GM12878 (cell line): ENCODE results near the gene SEPTIN7. TPM values are rescaled to one million over a fixed set of nuclear protein-coding genes. Genes with fewer than 3 reads are reported as not detected.

Experiments used
- ATAC-seq: fragments of 200-7000 bp; cut with Tn5 transposase; 3 replicates; pipeline ENCODE4 v1.9.1; 2020; ENCODE audit warnings: mild to moderate bottlenecking, moderate library complexity
- Bru-seq: library from RNA; stranded (reverse); fragments of 400-500 nt; gene quantifications from one replicate; lab custom pipeline; 2021; lab: Mats Ljungman, UMichigan
- BruChase-seq, 2 experiments: library from RNA; stranded (reverse); fragments of 400-500 nt; gene quantifications; one replicate each; lab custom pipeline; 2021; lab: Mats Ljungman, UMichigan
- BruUV-seq: library from RNA; stranded (reverse); fragments of 400-500 nt; replicated peaks from 2 replicates; lab custom pipeline; 2021; lab: Mats Ljungman, UMichigan
- CTCF ChIA-PET: fragments of 300-600 bp; sonication (Branson Sonifier 250); formaldehyde crosslinking; extraction: SDS; loops from one replicate; lab custom pipeline; 2021; ENCODE audit warnings: inconsistent platforms; lab: Yijun Ruan, JAX
- POLR2A ChIA-PET: fragments of 350-600 bp; formaldehyde crosslinking; extraction: SDS; loops from one replicate; lab custom pipeline; 2021; ENCODE audit warnings: inconsistent platforms; lab: Charles Lee
- RAD21 ChIA-PET: fragments of 300-600 bp; sonication (Branson Sonifier 250); formaldehyde crosslinking; loops from one replicate; lab custom pipeline; 2023; ENCODE audit warnings: antibody characterized with exemption; ENCODE audit not compliant: unreplicated experiment; lab: Charles Lee
- SMC1A ChIA-PET: fragments of 300-600 bp; sonication (Branson Sonifier 250); formaldehyde crosslinking; loops from one replicate; lab custom pipeline; 2023; ENCODE audit not compliant: unreplicated experiment, uncharacterized antibody; lab: Charles Lee
- DNase-seq: peaks from one replicate; pipeline ENCODE4 v3.0.0-alpha.2; 2011; ENCODE audit warnings: low read depth, low spot score
- FAIRE-seq: peaks from 3 replicates; lab custom pipeline; 2011; peaks lifted over from hg19 to GRCh38; lab: Jason Lieb, UNC
- H2AFZ ChIP-seq: 2 replicates; pipeline ENCODE4 v1.6.0; 2011; ENCODE audit warnings: low read depth, low read length, control low read depth; ENCODE audit not compliant: control insufficient read depth
- H3K27ac ChIP-seq: 2 replicates; pipeline ENCODE4 v1.5.1; 2011; ENCODE audit warnings: control low read depth; ENCODE audit not compliant: control insufficient read depth, insufficient read depth
- H3K27me3 ChIP-seq, 2 experiments: replicated peaks in 1 of 2; 2 replicates each; pipeline versions ENCODE4 v1.6.0 to v1.6.1; 2011; ENCODE audit warnings: low read length in 1 of 2; ENCODE audit not compliant: control insufficient read depth in 2 of 2, insufficient read depth in 2 of 2
- H3K36me3 ChIP-seq, 2 experiments: 2 replicates each; pipeline ENCODE4 v1.5.1; 2011; ENCODE audit warnings: low read length in 1 of 2; ENCODE audit not compliant: control insufficient read depth in 2 of 2, insufficient read depth in 2 of 2
- H3K4me1 ChIP-seq: 2 replicates; pipeline ENCODE4 v1.6.1; 2011; ENCODE audit warnings: mild to moderate bottlenecking, low read length, moderate library complexity, mixed read lengths; ENCODE audit not compliant: control insufficient read depth, insufficient read depth
- H3K4me2 ChIP-seq: 2 replicates; pipeline ENCODE4 v1.6.0; 2011; ENCODE audit warnings: control low read depth; ENCODE audit not compliant: control insufficient read depth, insufficient read depth
- H3K4me3 ChIP-seq: fragments of 200-600 bp; sonication (generic); 2 replicates; pipeline ENCODE4 v1.5.1; 2016
- H3K79me2 ChIP-seq: 2 replicates; pipeline ENCODE4 v1.6.0; 2011; ENCODE audit warnings: low read length; ENCODE audit not compliant: control insufficient read depth, insufficient read depth
- H3K9ac ChIP-seq: 2 replicates; pipeline ENCODE4 v1.8.0; 2011; ENCODE audit warnings: low read length, control low read depth, mixed read lengths; ENCODE audit not compliant: control insufficient read depth, insufficient read depth
- H3K9me3 ChIP-seq: replicated peaks from 3 replicates; pipeline ENCODE4 v1.5.1; 2011; ENCODE audit warnings: mild to moderate bottlenecking, low read length; ENCODE audit not compliant: control insufficient read depth, insufficient read depth
- H4K20me1 ChIP-seq: 2 replicates; pipeline ENCODE4 v1.6.0; 2011; ENCODE audit not compliant: control insufficient read depth, insufficient read depth
- BRCA1 ChIP-seq: IDR thresholded peaks from 2 replicates; pipeline ENCODE4 v1.6.1; 2011; ENCODE audit warnings: low read depth, low read length, improper control_type of control experiment
- EGR1 ChIP-seq, 2 experiments: IDR thresholded peaks; 1 replicate in 1 of 2; 2 replicates in 1 of 2; pipeline ENCODE4 v1.6.1; 2011 to 2012; ENCODE audit warnings: low read depth in 2 of 2, low read length in 2 of 2, borderline replicate concordance in 1 of 2, mild to moderate bottlenecking in 1 of 2, moderate library complexity in 1 of 2
- ELK1 ChIP-seq: IDR thresholded peaks from 2 replicates; pipeline ENCODE4 v1.6.1; 2012; ENCODE audit warnings: low read depth, low read length, improper control_type of control experiment
- FOXK2 ChIP-seq: fragments of 450-650 bp; IDR thresholded peaks from 2 replicates; pipeline ENCODE4 v1.6.1; 2017; ENCODE audit warnings: mild to moderate bottlenecking, moderate library complexity
- GATAD2B ChIP-seq: fragments of 450-650 bp; conservative IDR thresholded peaks from 2 replicates; pipeline ENCODE4 v1.6.1; 2017; ENCODE audit warnings: low read depth, mild to moderate bottlenecking, moderate library complexity
- MEF2A ChIP-seq: IDR thresholded peaks from 2 replicates; pipeline ENCODE4 v1.6.1; 2011; ENCODE audit warnings: low read depth, mild to moderate bottlenecking, low read length, moderate library complexity; ENCODE audit not compliant: insufficient read depth
- MTA2 ChIP-seq: fragments of 450-650 bp; IDR thresholded peaks from 2 replicates; pipeline ENCODE4 v1.6.1; 2016; ENCODE audit warnings: low read depth, mild to moderate bottlenecking, moderate library complexity
- NFIC ChIP-seq: IDR thresholded peaks from 2 replicates; pipeline ENCODE4 v1.6.1; 2012; ENCODE audit warnings: low read depth, mild to moderate bottlenecking, inconsistent platforms, low read length, moderate library complexity
- NRF1 ChIP-seq: conservative IDR thresholded peaks from 2 replicates; pipeline ENCODE4 v1.6.1; 2011; ENCODE audit warnings: mild to moderate bottlenecking, low read depth, low read length, improper control_type of control experiment
- PAX5 ChIP-seq: IDR thresholded peaks from 2 replicates; pipeline ENCODE4 v1.6.1; 2011; ENCODE audit warnings: low read depth, low read length, borderline replicate concordance
- RCOR1 ChIP-seq: conservative IDR thresholded peaks from 2 replicates; pipeline ENCODE4 v1.6.1; 2012; ENCODE audit warnings: low read depth, low read length, improper control_type of control experiment
- RUNX3 ChIP-seq: IDR thresholded peaks from 2 replicates; pipeline ENCODE4 v1.6.1; 2012; ENCODE audit warnings: low read length, inconsistent platforms
- YY1 ChIP-seq: IDR thresholded peaks from 2 replicates; pipeline ENCODE4 v1.6.1; 2011; ENCODE audit warnings: low read depth, mild to moderate bottlenecking, low read length
- ZNF207 ChIP-seq: fragments of 450-650 bp; IDR thresholded peaks from 2 replicates; pipeline ENCODE4 v1.6.1; 2014; ENCODE audit warnings: antibody characterized with exemption, mild to moderate bottlenecking, borderline replicate concordance
- ZNF217 ChIP-seq: fragments of 450-650 bp; IDR thresholded peaks from 2 replicates; pipeline ENCODE4 v1.6.1; 2017; ENCODE audit warnings: antibody characterized with exemption, mild to moderate bottlenecking
- WGBS: methylation state at CpG from one replicate; pipeline ENCODE4 v1.1.6; 2016; ENCODE audit warnings: low lambda C conversion rate; ENCODE audit not compliant: insufficient replicate concordance, insufficient coverage; ENCODE audit errors: missing lambda C conversion rate; 5-methylcytosine and 5-hydroxymethylcytosine counted together
- in situ Hi-C: fragments of 300-500 bp; cut with MboI; formaldehyde crosslinking; loops from 9 replicates; pipeline ENCODE4 v1.14.3; 2018; ENCODE audit warnings: mixed read lengths
- intact Hi-C: fragments of 100-400 bp; cut with micrococcal nuclease; formaldehyde crosslinking; loops from one replicate; pipeline ENCODE4 v1.14.2; 2022; ENCODE audit not compliant: unreplicated experiment
- long read RNA-seq, 2 experiments: library from polyadenylated mRNA; unstranded; transcript quantifications; one replicate each; pipeline ENCODE4 v2.0.0, GENCODE V29; 2019 to 2020
- polyA minus RNA-seq, 3 experiments: library from RNA; depleted of rRNA, polyadenylated mRNA; stranded (reverse); fragments of >200 nt; gene quantifications; 2 replicates each; pipeline ENCODE4 v1.2.3, GENCODE V29; 2011
- polyA plus RNA-seq, 11 experiments: library from polyadenylated mRNA; depleted of rRNA in 4 of 11; unstranded in 6 of 11; stranded (reverse) in 5 of 11; fragments of >200 nt; fragmentation: Nextera tagmentation in 4 of 11; fragmentation: Illumina TruSeq in 1 of 11; extraction: Ambion mirVana in 4 of 11; extraction: Trizol in 1 of 11; gene quantifications; 1 replicate in 1 of 11; 2 replicates in 10 of 11; pipeline versions ENCODE4 v1.2.1 to v1.2.3, GENCODE V29; 2011 to 2016; ENCODE audit warnings: inconsistent platforms in 2 of 11, missing spikeins in 2 of 11, low read depth in 1 of 11
- total RNA-seq, 4 experiments: library from RNA; depleted of rRNA in 3 of 4; stranded (reverse); fragments of >200 nt in 3 of 4; fragmentation: Illumina TruSeq in 1 of 4; extraction: Trizol in 1 of 4; gene quantifications; 2 replicates each; pipeline versions ENCODE4 v1.2.1 to v1.2.3, GENCODE V29; 2013 to 2021

The SEPTIN7 gene
- 441 and 485 TPM in 2 replicates for total RNA-seq (2013; cell fraction: nucleolus; rRNA removed)
- total RNA-seq (2014; rRNA removed): 176 and 273 TPM in 2 replicates
- 432 and 434 TPM in 2 replicates for total RNA-seq (2014; rRNA removed; fragmentation: Illumina TruSeq; extraction: Trizol)
- 247 and 255 TPM in 2 replicates for total RNA-seq (2021)
- polyA plus RNA-seq (2011; ENCODE audit: low read depth): 160 TPM
- polyA plus RNA-seq (2011; rRNA removed): 442 and 688 TPM in 2 replicates
- polyA plus RNA-seq (2011; cell fraction: cytosol; rRNA removed): 101 and 128 TPM in 2 replicates
- 104 and 113 TPM in 2 replicates for polyA plus RNA-seq (2011; cell fraction: nucleus; rRNA removed)
- polyA plus RNA-seq (2012): 292 and 321 TPM in 2 replicates
- polyA plus RNA-seq (2014; fragmentation: Illumina TruSeq; extraction: Trizol): 433 and 634 TPM in 2 replicates
- 100 to 1,000 TPM; 770 to 787 TPM for polyA plus RNA-seq (2014; fragmentation: Nextera tagmentation; extraction: Ambion mirVana)
- polyA plus RNA-seq (2014; rRNA removed): 200 and 244 TPM in 2 replicates
- 100 to 1,000 TPM; 448 to 466 TPM for polyA plus RNA-seq (2016; fragmentation: Nextera tagmentation; extraction: Ambion mirVana)
- polyA minus RNA-seq (2011; rRNA and poly(A)+ RNA removed): 121 and 263 TPM in 2 replicates
- 76.6 and 86.1 TPM in 2 replicates for polyA minus RNA-seq (2011; cell fraction: cytosol; rRNA and poly(A)+ RNA removed)
- 103 and 156 TPM in 2 replicates for polyA minus RNA-seq (2011; cell fraction: nucleus; rRNA and poly(A)+ RNA removed)
- Bru-seq, nascent RNA: percentile 98 among the genes with signal in this experiment
- percentile 95 among the genes with signal in this experiment for BruChase-seq, experiment 1, labeled RNA remaining after a 6-hour chase
- percentile 95 among the genes with signal in this experiment for BruChase-seq, experiment 2, labeled RNA remaining after a 2-hour chase
- long read RNA-seq, experiment 1, full-length matches to known transcripts: 157 of 241 reads
- long read RNA-seq, experiment 1, partial matches to known transcripts: 54 of 241 reads
- long read RNA-seq, experiment 1, other reads (novel, unspliced or antisense): 30 of 241 reads
- long read RNA-seq, experiment 2, full-length matches to known transcripts: 1,249 of 1,948 reads
- long read RNA-seq, experiment 2, partial matches to known transcripts: 444 of 1,948 reads
- long read RNA-seq, experiment 2, other reads (novel, unspliced or antisense): 255 of 1,948 reads

- Histone ChIP-seq H3K4me1 (peaks cover 6% of the 10 kb centered on the region; the same call in 1 of the 2 replicates), H3K27ac (peak within 1 kb of the TSS; percentile 99), H3K4me3 (peak within 1 kb of the TSS; percentile 95), H3K9me3 (no peaks in the 10 kb centered on the region; the same call in none of the 3 replicates), H3K9ac (peak within 1 kb of the TSS; percentile 98), H3K4me2 (peak within 1 kb of the TSS; percentile 95), H3K79me2 (peaks cover 65% of the 10 kb centered on the region), H3K36me3 (no peaks in the 10 kb centered on the region), H4K20me1 (peaks cover 9% of the 10 kb centered on the region), H3K27me3 (no peaks in the 10 kb centered on the region), H2AFZ (peak within 1 kb of the TSS; percentile 97)
- SMC1A ChIA-PET: interaction anchor here (0.7 to 8.1 kb wide), 13 partner anchors 12 to 130 kb away, joined by 3 to 180 read pairs (median 4); no protein-coding TSS in a partner anchor
- DNase-seq (peak; percentile 97), FAIRE-seq (peak; percentile 93), ATAC-seq (peak; percentile 90)
- CTCF ChIA-PET: interaction anchor here (1.0 to 7.7 kb wide), 17 partner anchors 9 to 106 kb away, joined by 3 to 99 read pairs (median 5); partner anchors contain the start of gene HERPUD2
- intact Hi-C loops (loop anchor here (1.0 to 5.0 kb wide), 5 partner anchors 61 to 106 kb away; partner anchors contain the start of gene HERPUD2), in situ Hi-C loops (no loop called here)
- BruUV-seq: no TSS peak
- POLR2A ChIA-PET: interaction anchor here (0.6 to 8.8 kb wide), 15 partner anchors 12 to 112 kb away, joined by 3 to 124 read pairs (median 4); partner anchors contain the start of gene HERPUD2
- RAD21 ChIA-PET: interaction anchor here (0.7 to 9.4 kb wide), 13 partner anchors 9 to 112 kb away, joined by 3 to 273 read pairs (median 5); no protein-coding TSS in a partner anchor
- under 1% methylated on average over 42 of the region's 62 CpGs for WGBS
- TF ChIP-seq EGR1 (IDR thresholded peaks at IDR 0.05; ENCODE audit: borderline replicate concordance in 1 of 2, low read depth in 2 of 2, low read length in 2 of 2) (peak; percentile 82 to 96), PAX5 (peak; percentile 79), YY1 (peak; percentile 98), RCOR1 (peak; percentile 98), MTA2 (0 out of 2 replicates have a peak, but pooled peaks have one; percentile 1), ELK1 (peak; percentile 79), RUNX3 (peak; percentile 47), ZNF217 (peak; percentile 98), FOXK2 (no peak), NFIC (no peak), MEF2A (0 out of 2 replicates have a peak, but pooled peaks have one; percentile 43), NRF1 (0 out of 2 replicates have a peak, but pooled peaks have one; percentile 4), BRCA1 (peak; percentile 94), ZNF207 (peak; percentile 50), GATAD2B (no peak; the same call in 1 of the 2 replicates)
Measured at GRCh38 chr7:35800718-35801391, at the start of gene SEPTIN7. Gene SEPTIN7, plus strand, starts transcription at chr7:35801057. Its CDS starts 153 bp downstream, at chr7:35801210.
